ENCODE results near the gene SLC27A3. TPM values are rescaled to one million over a fixed set of nuclear protein-coding genes. Genes with fewer than 3 reads are reported as not detected.
A peak's percentile ranks its signal among the peaks of the same experiment; 100 is the strongest.

The SLC27A3 gene
- total and polyA plus RNA-seq, 2 of the 8 experiments (the other 6 are each of a cell fraction or from before 2014, with no cell fraction given), result 39.1 to 40.1 TPM

DNA sequence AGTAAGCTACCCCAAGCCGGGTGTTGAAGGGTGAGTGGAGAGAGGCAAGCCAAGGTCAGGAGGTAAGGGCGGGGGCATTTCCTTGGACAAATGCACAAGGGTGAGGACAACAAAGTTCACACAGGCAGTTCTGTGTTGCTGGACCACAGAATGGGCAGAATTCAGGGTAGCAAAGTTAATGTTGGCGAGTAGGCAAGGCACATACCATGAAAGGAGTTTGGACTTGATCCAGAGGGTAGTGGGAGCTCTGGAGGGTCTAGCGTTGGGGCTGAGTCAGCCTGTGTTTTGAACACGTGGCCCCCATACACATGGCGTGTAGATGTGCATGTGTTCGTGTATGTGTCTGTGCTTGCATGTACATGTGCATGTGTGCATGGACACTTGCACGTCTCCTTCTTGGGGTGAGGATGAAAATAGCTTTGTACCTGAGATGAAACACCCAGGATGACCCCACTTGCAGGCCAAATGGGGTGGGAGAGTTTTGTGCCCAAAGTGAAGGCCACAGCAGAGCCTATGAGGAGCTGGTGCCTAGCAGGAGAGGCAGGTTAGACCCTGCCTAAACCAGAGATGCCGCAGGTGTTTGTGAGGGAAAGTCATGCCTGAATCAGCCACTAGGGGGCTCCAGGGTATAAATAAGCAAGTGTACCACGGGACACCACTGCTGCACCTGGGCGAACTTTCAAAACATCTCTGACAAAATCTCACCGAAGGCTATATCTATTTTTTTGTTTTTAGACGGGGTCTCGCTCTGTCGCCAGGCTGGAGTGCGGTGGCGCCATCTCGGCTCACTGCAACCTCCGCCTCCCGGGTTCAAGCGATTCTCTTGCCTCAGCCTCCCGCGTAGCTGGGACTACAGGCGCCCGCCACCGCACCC, 21.8 kb downstream of the SLC27A3 start (continued):
- TF ChIP-seq CBX8 (IDR thresholded peaks at IDR 0.05; ENCODE audit: borderline replicate concordance, low read depth, low read length) (no peak), NRF1 (IDR thresholded peaks at IDR 0.05; ENCODE audit: low read depth, low read length) (no peak), SRF (IDR thresholded peaks at IDR 0.05; ENCODE audit: low read depth, low read length) (no peak), GTF2F1 (IDR thresholded peaks at IDR 0.05; ENCODE audit: borderline replicate concordance, low read depth, low read length) (no peak), BACH1 (IDR thresholded peaks at IDR 0.05; ENCODE audit: low read length) (no peak), ASH2L (IDR thresholded peaks at IDR 0.05; ENCODE audit: low read length) (no peak), JUND (IDR thresholded peaks at IDR 0.05; ENCODE audit: low read length) (no peak), CBX5 (IDR thresholded peaks at IDR 0.05; ENCODE audit: low read depth, low read length) (no peak), RFX5 (IDR thresholded peaks at IDR 0.05; ENCODE audit: borderline replicate concordance, low read depth, low read length) (no peak), TCF12 (IDR thresholded peaks at IDR 0.05; ENCODE audit: low read depth, low read length) (peak; percentile 91), HDAC2 (IDR thresholded peaks at IDR 0.05; ENCODE audit: borderline replicate concordance in 1 of 2, low read depth in 2 of 2, low read length in 2 of 2) (no peak), SP4 (IDR thresholded peaks at IDR 0.05; ENCODE audit: low read length) (no peak), TAF7 (optimal IDR thresholded peaks at IDR 0.05; ENCODE audit: borderline replicate concordance, low read depth, low read length) (no peak), CHD2 (IDR thresholded peaks at IDR 0.05; ENCODE audit: low read length) (no peak), ATF3 (IDR thresholded peaks at IDR 0.05; ENCODE audit: insufficient read depth, low read depth, low read length) (0 out of 2 replicates have a peak, but pooled peaks have one; percentile 10), SP2 (IDR thresholded peaks at IDR 0.05; ENCODE audit: low read length) (no peak)

All from H1 (cell line).